Mesothelial cell of epicardium (in vitro differentiated cells): ENCODE measurements around the gene MYO3A. TPM values are rescaled to one million over a fixed set of nuclear protein-coding genes. Genes with fewer than 3 reads are reported as not detected.

Experiments used
- DNase-seq, 2 experiments: peaks; one replicate each; pipeline ENCODE4 v3.0.0; 2021; ENCODE audit warnings: low spot score in 2 of 2; ENCODE audit not compliant: unreplicated experiment in 2 of 2
- H3K27ac Mint-ChIP-seq: 2 replicates; pipeline ENCODE4 v1.8.0; 2021; ENCODE audit warnings: mixed read lengths
- H3K27me3 Mint-ChIP-seq: 2 replicates; pipeline ENCODE4 v1.8.0; 2021; ENCODE audit warnings: low read depth, mixed read lengths
- H3K36me3 Mint-ChIP-seq: 2 replicates; pipeline ENCODE4 v1.8.0; 2021; ENCODE audit warnings: mixed read lengths
- H3K4me1 Mint-ChIP-seq: 2 replicates; pipeline ENCODE4 v1.8.0; 2021; ENCODE audit warnings: mixed read lengths
- H3K4me3 Mint-ChIP-seq: 2 replicates; pipeline ENCODE4 v1.8.0; 2021; ENCODE audit warnings: mild to moderate bottlenecking, moderate library complexity, mixed read lengths
- H3K9me3 Mint-ChIP-seq: 2 replicates; pipeline ENCODE4 v1.8.0; 2021; ENCODE audit warnings: mixed read lengths
- CTCF ChIP-seq: fragments of 200-600 bp; sonication (generic); IDR thresholded peaks from one replicate; pipeline ENCODE4 v1.5.0; 2021; ENCODE audit warnings: antibody characterized with exemption; ENCODE audit not compliant: unreplicated experiment
- total RNA-seq: library from RNA; stranded (reverse); gene quantifications from 3 replicates; pipeline ENCODE4 v1.2.1, GENCODE V29; 2021

Gene MYO3A
- total RNA-seq, 1 donor from 2014 or later = 4.7 TPM

GRCh38 chr10:26259341-26259740 is 325.3 kb downstream of the MYO3A start:
- H3K27ac Mint-ChIP-seq = no peak overlapping the region
- no peaks in the 10 kb centered on the region for H3K36me3 Mint-ChIP-seq
- H3K4me1 Mint-ChIP-seq = no peaks in the 10 kb centered on the region
- no peak for DNase-seq
- H3K4me3 Mint-ChIP-seq = no peak overlapping the region
- H3K9me3 Mint-ChIP-seq = no peaks in the 10 kb centered on the region
- peaks cover 26% of the 10 kb centered on the region for H3K27me3 Mint-ChIP-seq
- TF ChIP-seq CTCF = no peak
